Dedifferentiated amniotic fluid mesenchymal stem cell (primary cell): ENCODE results near the gene MAPKAPK5.
"Not testable (repeated sequence)": the region's sequence is repeated elsewhere in the genome, so short reads cannot be mapped to it uniquely, and the experiment has no call there.

ENCODE experiments used
- DNase-seq: peaks from one replicate; pipeline ENCODE4 v3.0.0-alpha.2; 2016; ENCODE audit errors: extremely low spot score

MAPKAPK5 gene

GRCh38 chr12:111841750-111842555 is at the start of gene MAPKAPK5:
MAPKAPK5 (plus strand) TSS chr12:111842228; CDS start chr12:111842734, 506 bp downstream.
- DNase-seq, result peak; percentile 92

DNA sequence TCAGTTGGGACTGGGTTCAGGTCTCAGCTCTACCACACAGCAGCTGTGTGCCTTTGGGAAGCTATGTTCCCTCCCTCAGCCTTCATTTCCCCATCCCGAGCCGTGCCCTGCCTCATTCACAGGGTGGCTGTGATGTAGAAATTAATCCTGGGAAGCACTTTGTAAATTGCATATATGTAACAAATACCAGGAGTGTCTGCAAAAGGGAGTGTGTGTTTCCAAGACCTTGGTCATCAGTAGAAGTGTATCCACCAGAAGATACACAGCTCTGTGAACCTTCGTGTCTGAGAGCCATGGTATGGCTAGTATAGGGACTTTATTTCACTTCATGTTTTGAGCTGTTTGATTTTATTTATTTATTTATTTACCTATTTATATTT is 49.2 kb upstream of the MAPKAPK5 start:
- DNase-seq, result no peak

DNA sequence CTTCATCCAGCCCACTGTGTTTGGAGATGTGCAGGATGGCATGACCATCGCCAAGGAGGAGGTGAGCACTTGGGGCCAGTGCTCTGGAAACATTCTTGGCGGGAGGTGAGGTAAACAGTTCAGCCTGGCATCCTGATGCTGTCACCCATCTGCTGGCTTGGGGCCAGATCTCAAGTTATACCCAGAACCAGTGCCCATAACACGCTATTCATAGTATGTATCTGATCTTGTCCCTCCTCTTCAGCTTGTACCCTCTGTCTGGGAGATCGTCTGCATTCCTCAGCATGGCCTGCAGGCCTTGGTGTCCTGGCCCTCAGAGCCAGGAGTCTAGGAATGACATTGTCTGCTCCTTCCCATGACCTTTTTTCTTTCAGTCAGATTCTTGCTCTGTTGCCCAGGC is 43.8 kb upstream of the MAPKAPK5 start:
- no peak for DNase-seq

- no peak for DNase-seq
Measured at GRCh38 chr12:111799758-111800157, 42.3 kb upstream of the MAPKAPK5 start.

DNA sequence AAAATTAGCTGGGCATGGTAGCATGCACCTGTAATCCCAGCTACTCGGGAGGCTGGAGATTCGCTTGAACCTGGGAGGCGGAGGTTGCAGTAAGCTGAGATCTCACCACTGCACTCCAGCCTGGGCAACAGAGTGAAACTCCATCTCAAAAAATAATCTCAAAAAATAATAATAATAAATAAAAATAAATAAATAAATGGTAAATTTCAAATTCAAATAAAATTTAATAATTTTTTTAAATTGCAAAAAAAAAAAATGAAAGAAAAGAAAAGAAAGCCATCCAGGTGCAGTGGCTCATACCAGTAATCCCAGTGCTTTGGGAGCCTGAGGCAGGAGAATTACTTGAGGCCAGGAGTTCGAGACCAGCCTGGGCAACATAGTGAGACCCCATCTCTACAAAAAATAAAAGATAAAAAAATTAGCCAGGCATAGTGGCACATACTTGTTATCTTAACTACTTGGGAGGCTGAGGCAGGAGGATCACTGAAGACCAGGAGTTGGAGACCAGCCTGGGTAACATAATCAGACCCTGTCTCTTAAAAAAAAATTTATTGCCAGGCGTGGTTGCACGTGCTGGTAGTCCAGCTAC is 38.9 kb upstream of the MAPKAPK5 start:
- DNase-seq, result no peak

GRCh38 chr12:111803851-111804250 is 38.2 kb upstream of the MAPKAPK5 start:
- DNase-seq, result no peak

GRCh38 chr12:111806304-111806703 is 35.7 kb upstream of the MAPKAPK5 start:
- DNase-seq, result no peak

GRCh38 chr12:111807232-111807631 is 34.8 kb upstream of the MAPKAPK5 start:
- DNase-seq, result no peak

- peak; percentile 88 for DNase-seq
Measured at GRCh38 chr12:111812881-111813741, 28.9 kb upstream of the MAPKAPK5 start.

GRCh38 chr12:111816065-111816615 is 25.9 kb upstream of the MAPKAPK5 start:
- DNase-seq, result no peak

- not testable (repeated sequence) for DNase-seq
Measured at GRCh38 chr12:111816898-111817297, 25.1 kb upstream of the MAPKAPK5 start.

DNA sequence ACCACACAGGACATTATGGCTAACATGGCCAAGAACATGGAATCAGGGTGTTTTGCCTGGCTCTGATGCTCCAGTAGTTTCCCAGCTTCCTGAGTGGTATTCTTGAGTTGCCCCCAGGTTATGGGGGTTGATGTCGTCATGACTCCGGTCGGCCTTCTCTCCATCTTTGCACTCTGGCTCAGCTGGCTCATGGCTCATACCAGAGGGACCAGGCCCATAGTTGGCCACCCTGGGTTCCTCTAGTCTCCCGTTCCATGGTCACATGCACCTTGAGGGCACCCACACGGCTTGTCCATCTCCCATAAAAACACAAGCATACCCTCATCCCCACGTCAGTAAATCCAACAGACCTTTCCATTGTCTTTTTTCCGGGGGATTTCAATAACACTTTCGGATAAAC is 23.7 kb upstream of the MAPKAPK5 start:
- DNase-seq, result no peak

GRCh38 chr12:111819191-111820158 is 22.6 kb upstream of the MAPKAPK5 start:
- no peak for DNase-seq

- not testable (repeated sequence) for DNase-seq
Measured at GRCh38 chr12:111820828-111821227, 21.2 kb upstream of the MAPKAPK5 start.

DNA sequence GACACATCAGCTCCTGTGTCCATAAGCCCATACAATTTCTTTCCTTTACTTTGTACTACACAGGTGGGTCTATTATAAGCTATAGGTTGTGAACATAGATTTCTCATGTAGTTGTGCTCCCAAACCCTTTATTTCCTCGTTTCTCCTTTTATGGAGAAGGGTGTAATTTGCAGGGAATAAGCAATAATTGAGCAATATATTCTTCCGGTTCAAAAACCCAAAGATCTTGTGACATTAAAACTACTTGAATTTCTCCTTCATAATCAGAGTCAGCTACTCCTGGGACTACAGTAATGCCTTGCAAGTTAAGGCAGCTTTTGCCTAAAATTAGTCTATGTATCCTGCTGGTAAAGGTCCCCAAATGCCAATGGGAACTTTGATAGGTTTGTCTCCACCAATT is 19.1 kb upstream of the MAPKAPK5 start:
- no peak for DNase-seq

DNA sequence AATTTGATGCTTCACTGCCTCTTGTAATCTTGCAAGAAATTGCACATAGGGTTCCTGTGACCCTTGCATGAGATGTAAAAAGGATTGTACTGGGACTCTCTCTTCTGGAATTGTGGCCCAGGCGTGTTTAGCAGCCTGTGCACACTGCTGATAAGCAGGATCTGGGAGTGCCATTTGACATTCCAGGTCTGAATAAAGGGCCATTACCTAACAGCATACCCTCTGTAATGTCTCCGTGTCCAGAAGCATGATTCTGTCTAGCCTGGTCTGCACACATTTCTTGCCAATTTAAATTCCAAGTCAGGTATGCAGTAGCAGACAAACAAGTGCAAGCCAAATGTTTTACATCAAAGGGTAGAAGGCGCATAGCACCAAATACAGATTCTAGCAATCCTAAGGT is 18.1 kb upstream of the MAPKAPK5 start:
- no peak for DNase-seq

- DNase-seq, result not testable (repeated sequence)
Measured at GRCh38 chr12:111824312-111824711, 17.7 kb upstream of the MAPKAPK5 start.

GRCh38 chr12:111825509-111825908 is 16.5 kb upstream of the MAPKAPK5 start:
- no peak for DNase-seq

GRCh38 chr12:111826316-111826715 is 15.7 kb upstream of the MAPKAPK5 start:
- DNase-seq, result no peak

DNA sequence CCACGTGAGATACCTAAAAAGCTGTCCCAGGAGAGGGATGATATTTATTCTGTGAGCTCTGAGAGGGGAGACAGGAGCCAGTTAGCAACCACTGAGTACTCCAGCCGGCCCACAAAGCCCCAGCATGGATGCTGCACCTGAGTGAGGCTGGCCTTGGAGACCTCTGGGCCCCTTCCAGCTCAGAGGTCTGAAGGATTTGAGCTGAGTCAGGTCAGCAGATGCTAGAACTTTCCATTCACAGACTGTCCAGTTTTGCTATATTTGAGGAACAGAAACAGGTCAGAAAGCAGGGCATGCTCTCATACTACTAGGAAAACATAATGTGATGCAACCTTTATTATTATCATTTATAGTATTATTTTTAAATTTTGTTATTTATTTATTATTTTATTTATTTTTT is 15.0 kb upstream of the MAPKAPK5 start:
- no peak for DNase-seq

- DNase-seq, result no peak
Measured at GRCh38 chr12:111827907-111828306, 14.1 kb upstream of the MAPKAPK5 start.
